ENCODE results near the gene MYBPC1. TPM values are rescaled to one million over a fixed set of nuclear protein-coding genes. Genes with fewer than 3 reads are reported as not detected.

Gene MYBPC1
- total and polyA plus RNA-seq, 2 of the 13 experiments (the other 11 are each of a cell fraction or from before 2014, with no cell fraction given) = 0.31 to 0.53 TPM

- TF ChIP-seq SOX5 (CRISPR knock-in tag; IDR thresholded peaks at IDR 0.05; ENCODE audit: borderline replicate concordance) (peak; percentile 51; the same call in 1 of the 2 replicates), KLF15 (CRISPR knock-in tag; IDR thresholded peaks at IDR 0.05; ENCODE audit: borderline replicate concordance) (no peak), FOXK2 (IDR thresholded peaks at IDR 0.05) (no peak), RFXANK (CRISPR knock-in tag; IDR thresholded peaks at IDR 0.05) (0 out of 2 replicates have a peak, but pooled peaks have one; percentile 40), HES4 (CRISPR knock-in tag; IDR thresholded peaks at IDR 0.05; ENCODE audit: borderline replicate concordance) (no peak), ZNF335 (CRISPR knock-in tag; IDR thresholded peaks at IDR 0.05) (no peak), MAFF (IDR thresholded peaks at IDR 0.05; ENCODE audit: low read depth, low read length) (0 out of 2 replicates have a peak, but pooled peaks have one; percentile 28), SRSF1 (optimal IDR thresholded peaks at IDR 0.05; ENCODE audit: low read depth, low read length) (no peak), HOMEZ (CRISPR knock-in tag; IDR thresholded peaks at IDR 0.05; ENCODE audit: low read depth) (peak; percentile 43; the same call in 1 of the 2 replicates), ARID5B (CRISPR knock-in tag; IDR thresholded peaks at IDR 0.05) (peak; percentile 49), FOXJ3 (CRISPR knock-in tag; IDR thresholded peaks at IDR 0.05; ENCODE audit: borderline replicate concordance) (no peak), ZHX2 (IDR thresholded peaks at IDR 0.05; ENCODE audit: low read depth) (no peak), ZHX2 (CRISPR knock-in tag; IDR thresholded peaks at IDR 0.05; ENCODE audit: borderline replicate concordance) (no peak), RAD21 (CRISPR knock-in tag; IDR thresholded peaks at IDR 0.05) (peak; percentile 76), ARID3A (IDR thresholded peaks at IDR 0.05; ENCODE audit: low read depth, low read length) (0 out of 2 replicates have a peak, but pooled peaks have one; percentile 18), ZBTB37 (CRISPR knock-in tag; IDR thresholded peaks at IDR 0.05) (no peak)
Measured at GRCh38 chr12:101570047-101570446, 24.7 kb upstream of the MYBPC1 start (continued).
